Glomerular endothelial cell (primary cell): Measurements from ENCODE around the gene RAPGEF1. TPM values are rescaled to one million over a fixed set of nuclear protein-coding genes. Genes with fewer than 3 reads are reported as not detected.
"Not testable (repeated sequence)": the region's sequence is repeated elsewhere in the genome, so short reads cannot be mapped to it uniquely, and the experiment has no call there.

Experiments used
- DNase-seq: peaks from one replicate; pipeline ENCODE4 v3.0.0-alpha.2; 2011; ENCODE audit warnings: low read depth, low spot score; ENCODE audit errors: extremely low read depth
- total RNA-seq: library from RNA; depleted of rRNA; stranded (reverse); fragments of >200 nt; gene quantifications from 2 replicates; pipeline ENCODE4 v1.2.3, GENCODE V29; 2015

Gene RAPGEF1
- total RNA-seq, 1 donor from 2014 or later: 102 TPM

- DNase-seq: no peak
Measured at GRCh38 chr9:131731237-131731636, 8.6 kb downstream of the RAPGEF1 start.

- no peak for DNase-seq
Measured at GRCh38 chr9:131728961-131729360, 10.9 kb downstream of the RAPGEF1 start.

DNA sequence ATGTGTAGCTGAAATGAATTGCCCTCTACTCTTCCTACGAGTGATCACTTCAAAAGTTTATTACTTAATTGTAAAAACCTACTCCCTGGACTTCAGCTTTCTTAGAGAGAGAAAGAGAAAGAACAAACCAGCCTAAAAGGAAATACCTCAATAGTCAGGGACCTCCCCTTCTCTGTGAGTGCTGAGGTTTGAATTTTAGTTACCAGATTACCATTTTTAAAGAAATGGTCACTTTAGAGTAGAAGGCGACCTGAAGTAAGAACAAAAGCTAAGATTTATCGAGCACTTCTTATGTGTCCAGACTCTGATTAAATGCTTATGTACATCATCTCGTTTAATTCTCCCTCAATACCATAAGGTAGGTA, 11.3 kb downstream of the RAPGEF1 start:
- no peak for DNase-seq

DNA sequence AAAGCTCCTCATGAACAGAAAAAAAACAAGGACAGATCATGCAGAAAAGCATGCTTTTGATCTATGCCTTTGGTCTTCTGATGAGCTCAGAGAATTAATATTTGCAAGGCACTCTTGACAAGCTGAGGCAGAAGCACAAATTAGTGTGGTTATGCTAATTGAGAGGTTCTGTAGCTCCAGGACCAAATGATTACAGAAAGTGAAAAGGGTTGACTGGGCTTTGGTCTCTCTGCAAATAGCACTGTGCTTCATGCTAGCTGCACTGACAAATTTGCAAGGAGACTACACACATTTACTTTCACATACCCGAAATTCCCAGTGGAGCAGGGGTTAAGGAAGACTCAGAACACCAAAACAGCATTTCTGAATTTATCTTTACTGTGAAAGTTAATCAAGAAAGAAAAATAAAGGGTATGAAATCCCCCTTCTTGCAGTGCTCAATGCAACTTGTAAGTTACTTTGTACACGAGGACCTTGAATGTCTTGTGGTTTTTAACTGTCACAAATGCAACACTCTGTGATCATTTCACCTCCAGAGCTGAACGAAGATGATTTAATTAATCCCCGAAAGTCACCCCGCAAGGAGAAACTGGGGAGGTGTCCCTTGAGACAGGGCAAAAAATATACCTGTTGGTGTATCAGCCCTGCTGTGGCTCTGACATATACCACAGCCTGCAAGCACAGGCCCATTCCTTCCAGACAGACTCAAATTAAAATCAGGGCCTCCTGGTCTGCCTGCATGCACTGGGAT, 11.9 kb downstream of the RAPGEF1 start:
- no peak for DNase-seq

GRCh38 chr9:131727184-131727759, 12.6 kb downstream of the RAPGEF1 start:
- DNase-seq: no peak

- no peak for DNase-seq
Measured at GRCh38 chr9:131724683-131725082, 15.2 kb downstream of the RAPGEF1 start.

- DNase-seq: no peak
Measured at GRCh38 chr9:131723632-131724031, 16.2 kb downstream of the RAPGEF1 start.

DNA sequence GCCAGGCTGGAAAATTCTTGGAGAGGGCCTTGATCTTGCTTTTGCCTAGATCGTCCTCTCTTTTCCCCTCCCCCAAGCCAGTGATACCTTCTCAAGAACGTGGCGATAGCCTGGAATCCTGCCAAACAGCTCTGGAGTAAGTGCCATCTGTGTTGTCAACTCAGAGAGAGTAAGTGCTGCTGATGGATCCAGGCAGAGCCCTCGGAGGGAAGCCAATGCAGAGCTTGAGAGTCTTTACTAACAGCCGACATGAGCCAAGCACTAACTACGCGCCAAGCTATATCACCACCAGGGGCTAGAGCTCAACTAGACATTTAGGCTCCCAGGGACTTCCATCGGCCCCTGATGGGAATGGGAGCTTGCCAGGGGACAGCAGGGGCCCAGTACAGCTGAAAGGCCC, 17.6 kb downstream of the RAPGEF1 start:
- DNase-seq: no peak

DNA sequence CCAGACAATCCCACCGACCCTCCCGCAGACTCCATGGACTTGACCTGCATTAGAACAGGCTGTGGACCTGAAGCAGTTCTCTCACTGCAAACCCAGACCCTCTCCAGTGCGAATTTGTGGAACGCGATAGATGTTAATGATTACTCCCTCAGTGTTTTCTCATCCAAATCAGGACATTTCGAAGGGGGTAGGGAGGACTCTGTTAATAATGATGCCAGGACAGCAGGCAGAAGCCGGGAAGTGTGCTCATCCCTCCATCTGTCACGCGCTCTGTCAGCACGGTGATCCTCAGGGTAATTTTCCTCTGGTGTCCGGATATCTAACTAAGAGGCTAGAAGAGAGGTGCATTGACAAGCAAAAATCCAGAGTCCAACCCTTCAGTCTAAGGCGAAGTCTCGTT, 18.8 kb downstream of the RAPGEF1 start:
- DNase-seq: no peak

DNA sequence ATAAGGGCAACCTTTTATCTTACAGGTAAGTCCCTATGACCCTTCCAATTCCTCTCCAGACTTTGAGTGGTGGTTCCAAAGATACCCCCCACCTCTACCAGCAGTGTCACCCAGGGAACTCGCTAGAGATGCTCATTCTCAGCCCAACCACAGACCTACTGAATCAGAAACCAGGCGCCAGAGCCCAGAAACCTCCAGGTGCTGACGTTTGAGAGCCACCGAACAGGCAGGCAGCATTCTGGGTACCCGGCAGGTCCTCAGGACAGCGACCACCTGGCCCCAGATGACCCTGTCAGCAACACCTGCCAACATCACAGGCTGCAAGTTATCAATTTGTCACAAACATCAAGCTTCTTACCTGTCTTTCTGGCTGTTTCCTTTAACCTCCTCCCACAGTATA, 19.5 kb downstream of the RAPGEF1 start:
- no peak for DNase-seq

GRCh38 chr9:131719262-131719908, 20.5 kb downstream of the RAPGEF1 start:
- no peak for DNase-seq

DNA sequence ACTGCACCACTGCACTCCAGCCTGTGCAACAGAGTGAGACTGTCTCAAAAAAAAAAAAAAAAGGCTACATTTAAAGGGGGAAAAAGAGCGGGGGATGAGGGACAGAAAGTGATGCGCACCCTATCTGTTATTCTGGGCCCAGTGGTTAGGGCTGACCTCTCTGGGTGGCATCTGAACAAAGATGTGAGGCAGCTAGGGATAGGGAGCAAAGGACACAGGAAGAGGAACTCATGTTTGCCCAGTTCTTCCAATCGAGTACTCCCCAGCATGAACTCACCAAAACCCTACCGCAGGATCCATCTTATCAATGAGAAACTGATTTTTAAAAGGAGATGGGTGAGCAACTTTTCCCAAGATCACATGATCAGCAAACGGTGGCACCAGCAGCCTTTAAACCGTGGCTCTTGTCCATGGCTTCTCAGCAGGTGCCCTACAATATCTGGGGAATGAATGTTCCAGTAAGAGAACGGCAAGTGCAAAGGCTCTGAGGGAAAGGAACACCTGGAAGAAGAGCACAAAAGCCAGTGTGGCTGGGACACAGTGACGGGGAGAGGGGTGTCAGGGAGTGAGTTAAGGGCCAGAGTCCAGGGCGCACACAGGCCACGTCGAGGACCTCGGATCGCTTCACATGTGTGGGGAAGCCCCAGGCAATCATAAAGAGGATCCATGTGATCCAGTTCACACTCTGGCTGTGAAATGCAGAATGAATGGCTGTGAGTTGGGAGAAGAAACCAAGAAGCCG, 22.0 kb downstream of the RAPGEF1 start:
- no peak for DNase-seq

GRCh38 chr9:131715906-131716305, 24.0 kb downstream of the RAPGEF1 start:
- no peak for DNase-seq

DNA sequence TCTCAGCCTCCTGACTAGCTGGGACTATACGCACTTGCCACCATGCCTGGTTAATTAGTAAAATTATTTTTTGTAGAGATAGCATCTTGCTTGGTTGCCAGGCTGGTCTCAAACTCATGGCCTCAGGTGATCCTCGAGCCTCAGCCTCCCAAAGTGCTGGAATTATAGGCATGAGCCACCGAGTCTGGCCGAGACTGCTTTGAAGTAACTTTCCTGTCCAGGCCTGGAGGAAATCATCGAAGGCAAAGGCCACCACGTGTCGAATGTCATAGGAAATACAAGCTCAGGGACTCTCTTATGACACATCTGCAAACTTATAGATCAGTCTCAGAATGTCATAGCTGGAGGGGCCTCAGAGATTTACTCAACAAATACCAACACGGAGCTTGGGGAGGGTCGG, 25.1 kb downstream of the RAPGEF1 start:
- no peak for DNase-seq

DNA sequence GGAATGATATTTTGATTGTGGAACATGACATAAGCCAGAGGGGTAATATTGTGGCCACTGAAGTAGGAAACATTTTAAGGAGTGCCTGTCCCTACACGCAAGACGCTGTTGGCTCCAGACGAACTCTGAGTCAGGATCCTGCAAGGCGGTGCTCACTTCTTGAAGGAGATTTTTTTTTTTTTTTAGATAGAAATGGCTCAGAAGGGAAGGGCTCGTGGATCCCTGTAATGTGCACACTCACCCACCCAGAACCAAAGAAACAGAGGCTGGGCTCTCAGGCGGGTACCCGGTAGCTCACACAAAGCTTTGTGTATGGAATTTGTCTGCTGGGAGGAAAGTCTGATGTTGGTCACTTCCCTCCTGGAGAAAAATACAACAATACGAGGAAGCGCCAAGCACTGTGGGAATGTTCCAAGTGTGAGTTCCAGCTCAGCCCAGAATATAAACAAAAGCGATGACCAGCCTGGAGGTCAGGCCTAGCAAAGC, 25.7 kb downstream of the RAPGEF1 start:
- DNase-seq: peak; percentile 98

GRCh38 chr9:131713016-131713415, 26.9 kb downstream of the RAPGEF1 start:
- no peak for DNase-seq

DNA sequence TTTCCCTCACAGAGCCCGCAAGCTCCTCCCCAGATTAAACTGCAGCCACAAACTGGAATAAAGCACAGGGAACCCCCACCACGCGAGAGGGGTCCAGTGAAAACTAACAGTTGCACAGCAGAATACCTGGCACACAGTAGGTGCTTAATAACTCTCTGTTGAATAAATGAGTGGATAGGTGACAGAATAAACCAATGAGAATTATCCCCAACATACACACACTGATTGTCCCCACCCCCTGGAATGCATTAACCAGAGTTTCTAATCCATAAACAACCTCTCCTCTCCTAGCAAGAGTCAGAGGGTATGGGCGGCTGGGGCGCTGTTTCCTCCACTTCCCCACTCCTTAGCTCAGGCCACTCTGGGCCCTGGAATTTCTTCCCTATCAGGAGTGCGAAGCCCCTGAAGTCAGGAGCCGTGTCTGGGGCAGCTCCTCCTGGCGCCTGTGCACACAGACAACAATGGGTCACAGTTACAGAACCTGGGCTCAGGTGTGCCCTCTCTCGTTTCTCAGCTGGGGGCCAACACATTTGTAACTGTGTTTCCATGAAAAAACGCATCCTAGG, 27.6 kb downstream of the RAPGEF1 start:
- no peak for DNase-seq

GRCh38 chr9:131709771-131710431, 30.0 kb downstream of the RAPGEF1 start:
- no peak for DNase-seq

DNA sequence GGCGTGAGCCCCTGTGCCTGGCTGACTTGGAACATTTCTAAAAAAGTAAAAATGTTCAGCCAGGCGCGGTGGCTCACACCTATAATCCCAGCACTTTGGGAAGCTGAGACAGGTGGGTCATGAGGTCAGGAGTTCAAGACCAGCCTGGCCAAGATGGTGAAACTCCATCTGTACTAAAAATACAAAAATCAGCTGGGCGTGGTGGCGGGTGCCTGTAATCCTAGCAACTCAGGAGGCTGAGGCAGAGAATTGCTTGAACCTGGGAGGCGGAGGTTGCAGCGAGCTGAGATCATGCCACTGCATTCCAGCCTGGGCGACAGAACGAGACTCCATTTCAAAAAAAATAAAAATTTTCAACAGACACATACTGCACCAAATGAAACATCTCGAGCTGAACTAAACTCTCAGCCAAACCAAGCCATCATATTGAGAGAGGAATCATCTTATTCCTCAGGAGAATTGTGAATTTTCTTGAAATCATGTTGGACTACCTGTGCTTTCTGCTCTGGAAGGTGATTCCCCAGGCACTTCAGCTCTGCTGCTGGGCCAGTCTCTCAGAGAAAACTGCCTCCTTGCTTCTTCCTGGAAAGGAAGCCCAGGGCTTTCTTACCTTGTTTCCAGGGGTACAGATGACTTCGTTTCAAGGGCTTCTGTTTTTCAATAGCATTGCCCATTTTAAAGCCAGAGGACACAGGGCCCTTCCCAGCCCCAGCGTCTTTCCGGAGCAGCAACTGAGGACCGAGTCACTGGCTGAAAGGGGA, 30.7 kb downstream of the RAPGEF1 start:
- not testable (repeated sequence) for DNase-seq
